Gastroesophageal sphincter (tissue), 4 donors: ENCODE measurements around the gene CREBBP. TPM values are rescaled to one million over a fixed set of nuclear protein-coding genes. Genes with fewer than 3 reads are reported as not detected.

Source experiments
- ATAC-seq: fragments of 150-250 bp; one replicate; pipeline ENCODE4 v1.9.1; 2016; ENCODE audit warnings: mild to moderate bottlenecking, moderate library complexity
- H3K27ac ChIP-seq, 4 donors: fragments of 200-600 bp; sonication (generic) in 3 of 4; 1 replicate in 3 of 4; 2 replicates in 1 of 4; pipeline ENCODE4 v1.5.1; 2016 to 2019
- H3K27me3 ChIP-seq: fragments of 200-600 bp; sonication (generic); one replicate; pipeline ENCODE4 v1.5.1; 2019
- H3K36me3 ChIP-seq, 2 donors: fragments of 200-600 bp; sonication (generic); one replicate each; pipeline ENCODE4 v1.5.1; 2019; ENCODE audit warnings: control low read depth in 1 of 2
- H3K4me1 ChIP-seq, 3 donors: fragments of 200-600 bp; sonication (generic); 1 replicate in 2 of 3; 2 replicates in 1 of 3; pipeline ENCODE4 v1.5.1; 2016 to 2019; ENCODE audit warnings: control low read depth in 2 of 3
- H3K4me3 ChIP-seq, 2 donors: fragments of 200-600 bp; sonication (generic); one replicate each; pipeline ENCODE4 v1.5.1; 2019; ENCODE audit warnings: mild to moderate bottlenecking in 1 of 2, moderate library complexity in 1 of 2
- H3K9me3 ChIP-seq, 3 donors: fragments of 200-600 bp; sonication (generic); one replicate each; pipeline ENCODE4 v1.5.1; 2017 to 2019; ENCODE audit warnings: control low read depth in 2 of 3
- CTCF ChIP-seq, 4 experiments: fragments of 200-600 bp in 2 of 4; fragments of 450-650 bp in 2 of 4; sonication (generic) in 1 of 4; IDR thresholded peaks; one replicate each; pipeline ENCODE4 v1.5.1; 2017 to 2019; ENCODE audit warnings: antibody characterized with exemption in 4 of 4, mild to moderate bottlenecking in 2 of 4, moderate library complexity in 2 of 4
- EP300 ChIP-seq: sonication (generic); formaldehyde crosslinking; IDR thresholded peaks from one replicate; pipeline ENCODE4 v1.6.1; 2017; ENCODE audit warnings: antibody characterized with exemption, mild to moderate bottlenecking
- POLR2A ChIP-seq, 2 donors: fragments of 450-650 bp; IDR thresholded peaks; one replicate each; pipeline ENCODE4 v1.6.1; 2017; ENCODE audit warnings: antibody characterized with exemption in 2 of 2, mild to moderate bottlenecking in 2 of 2, moderate library complexity in 1 of 2
- POLR2AphosphoS5 ChIP-seq: sonication (generic); formaldehyde crosslinking; IDR thresholded peaks from one replicate; pipeline ENCODE4 v1.6.1; 2017; ENCODE audit warnings: antibody characterized with exemption
- WGBS, 2 donors: methylation state at CpG; one replicate each; pipeline ENCODE4 v1.1.5; 2018; ENCODE audit warnings: low coverage in 1 of 2; 5-methylcytosine and 5-hydroxymethylcytosine counted together
- total RNA-seq, 4 donors: library from RNA; depleted of rRNA; stranded (reverse); fragments of >200 nt; gene quantifications; one replicate each; pipeline ENCODE4 v1.1.0, GENCODE V29; 2016

Gene CREBBP
- total RNA-seq, 4 donors from 2014 or later = 45.9 to 115 (median 61.7) TPM

GRCh38 chr16:3739636-3740035 lies 140.9 kb downstream of the CREBBP start:
- H3K4me3 ChIP-seq = no peak overlapping the region
- no peak for TF ChIP-seq CTCF (IDR thresholded peaks at IDR 0.05)
- TF ChIP-seq EP300 = no peak
- TF ChIP-seq POLR2AphosphoS5 = no peak
- no peak for TF ChIP-seq POLR2A (IDR thresholded peaks at IDR 0.05)
- 80 to 90% methylated on average over 6 of the region's 9 CpGs for WGBS, 2 donors
- H3K9me3 ChIP-seq = no peaks in the 10 kb centered on the region
- no peaks in the 10 kb centered on the region for H3K4me1 ChIP-seq
- no peak for ATAC-seq
- no peaks in the 10 kb centered on the region for H3K27me3 ChIP-seq
- peaks cover 0 to 100% of the 10 kb centered on the region in 2 donors for H3K36me3 ChIP-seq
- H3K27ac ChIP-seq = no peak overlapping the region

GRCh38 chr16:3738541-3738940 lies 142.0 kb downstream of the CREBBP start:
- Histone ChIP-seq H3K27ac (no peak overlapping the region), H3K4me1 (no peaks in the 10 kb centered on the region), H3K36me3 (peaks cover 0 to 100% of the 10 kb centered on the region in 2 donors), H3K27me3 (no peaks in the 10 kb centered on the region), H3K4me3 (no peak overlapping the region), H3K9me3 (no peaks in the 10 kb centered on the region)
- ATAC-seq = no peak
- TF ChIP-seq POLR2A (IDR thresholded peaks at IDR 0.05) (no peak), POLR2AphosphoS5 (no peak), CTCF (IDR thresholded peaks at IDR 0.05) (no peak), EP300 (no peak)
- 92% methylated on average over 6 to 8 of the region's 8 CpGs for WGBS, 2 donors

GRCh38 chr16:3738128-3738527 lies 142.4 kb downstream of the CREBBP start:
- WGBS, 2 donors = 94 to 96% methylated on average over 3 to 4 of the region's 5 CpGs
- TF ChIP-seq POLR2AphosphoS5 = no peak
- no peak for TF ChIP-seq POLR2A (IDR thresholded peaks at IDR 0.05)
- TF ChIP-seq CTCF (IDR thresholded peaks at IDR 0.05) = no peak
- no peak for TF ChIP-seq EP300
- no peak overlapping the region for H3K4me3 ChIP-seq
- H3K4me1 ChIP-seq = no peaks in the 10 kb centered on the region
- no peaks in the 10 kb centered on the region for H3K9me3 ChIP-seq
- H3K36me3 ChIP-seq = peaks cover 0 to 100% of the 10 kb centered on the region in 2 donors
- no peak for ATAC-seq
- no peak overlapping the region for H3K27ac ChIP-seq
- no peaks in the 10 kb centered on the region for H3K27me3 ChIP-seq

- no peak for TF ChIP-seq POLR2AphosphoS5
- no peak for TF ChIP-seq POLR2A (IDR thresholded peaks at IDR 0.05)
- TF ChIP-seq EP300 = no peak
- no peak for TF ChIP-seq CTCF (IDR thresholded peaks at IDR 0.05)
- Histone ChIP-seq H3K9me3 (no peaks in the 10 kb centered on the region), H3K4me3 (no peak overlapping the region), H3K36me3 (peaks cover 0 to 100% of the 10 kb centered on the region in 2 donors), H3K27ac (no peak overlapping the region), H3K4me1 (no peaks in the 10 kb centered on the region), H3K27me3 (no peaks in the 10 kb centered on the region)
- WGBS, 2 donors = 74 to 82% methylated on average over 3 to 6 of the region's 8 CpGs
- ATAC-seq = no peak
Observed at GRCh38 chr16:3737181-3737580, 143.3 kb downstream of the CREBBP start.

- no peaks in the 10 kb centered on the region for H3K9me3 ChIP-seq
- peaks cover 0 to 100% of the 10 kb centered on the region in 2 donors for H3K36me3 ChIP-seq
- H3K27me3 ChIP-seq = no peaks in the 10 kb centered on the region
- ATAC-seq = no peak
- no peak overlapping the region for H3K27ac ChIP-seq
- H3K4me3 ChIP-seq = no peak overlapping the region
- TF ChIP-seq EP300 = no peak
- TF ChIP-seq CTCF (IDR thresholded peaks at IDR 0.05) = no peak
- no peak for TF ChIP-seq POLR2AphosphoS5
- TF ChIP-seq POLR2A (IDR thresholded peaks at IDR 0.05) = no peak
- WGBS, 2 donors = 60 to 83% methylated on average over 1 of the region's 6 CpGs
- no peaks in the 10 kb centered on the region for H3K4me1 ChIP-seq
Observed at GRCh38 chr16:3736116-3736515, 144.4 kb downstream of the CREBBP start.
